ENCODE measurements around the gene TMBIM6.

Gene TMBIM6

GRCh38 chr12:49787672-49788071 lies 46.3 kb downstream of the TMBIM6 start:
- TF ChIP-seq GATA2 (IDR thresholded peaks at IDR 0.05; ENCODE audit: low read depth, low read length) (no peak), GATA3 (IDR thresholded peaks at IDR 0.05; ENCODE audit: low read depth, low read length) (no peak)

- TF ChIP-seq GATA2 (IDR thresholded peaks at IDR 0.05; ENCODE audit: low read depth, low read length) (no peak), GATA3 (IDR thresholded peaks at IDR 0.05; ENCODE audit: low read depth, low read length) (no peak)
These were observed 48.6 kb downstream of the TMBIM6 start for GRCh38 chr12:49789992-49790391.

GRCh38 chr12:49790741-49791555 lies 49.6 kb downstream of the TMBIM6 start:
- TF ChIP-seq GATA3 (IDR thresholded peaks at IDR 0.05; ENCODE audit: low read depth, low read length) (no peak), GATA2 (IDR thresholded peaks at IDR 0.05; ENCODE audit: low read depth, low read length) (no peak)

- no peak for TF ChIP-seq GATA2 (IDR thresholded peaks at IDR 0.05; ENCODE audit: low read depth, low read length)
- no peak for TF ChIP-seq GATA3 (IDR thresholded peaks at IDR 0.05; ENCODE audit: low read depth, low read length)
These were observed 50.3 kb downstream of the TMBIM6 start for GRCh38 chr12:49791700-49792099.

GRCh38 chr12:49792181-49792970 lies 51.0 kb downstream of the TMBIM6 start:
- TF ChIP-seq GATA3 (IDR thresholded peaks at IDR 0.05; ENCODE audit: low read depth, low read length) (no peak), GATA2 (IDR thresholded peaks at IDR 0.05; ENCODE audit: low read depth, low read length) (no peak)

GRCh38 chr12:49792976-49793580 lies 51.7 kb downstream of the TMBIM6 start:
- TF ChIP-seq GATA3 (IDR thresholded peaks at IDR 0.05; ENCODE audit: low read depth, low read length) (no peak), GATA2 (IDR thresholded peaks at IDR 0.05; ENCODE audit: low read depth, low read length) (no peak)

GRCh38 chr12:49793620-49794019 lies 52.3 kb downstream of the TMBIM6 start:
- no peak for TF ChIP-seq GATA3 (IDR thresholded peaks at IDR 0.05; ENCODE audit: low read depth, low read length)
- TF ChIP-seq GATA2 (IDR thresholded peaks at IDR 0.05; ENCODE audit: low read depth, low read length), result no peak

GRCh38 chr12:49794021-49794420 lies 52.7 kb downstream of the TMBIM6 start:
- TF ChIP-seq GATA2 (IDR thresholded peaks at IDR 0.05; ENCODE audit: low read depth, low read length), result no peak
- no peak for TF ChIP-seq GATA3 (IDR thresholded peaks at IDR 0.05; ENCODE audit: low read depth, low read length)

- no peak for TF ChIP-seq GATA3 (IDR thresholded peaks at IDR 0.05; ENCODE audit: low read depth, low read length)
- TF ChIP-seq GATA2 (IDR thresholded peaks at IDR 0.05; ENCODE audit: low read depth, low read length), result no peak
These were observed 53.7 kb downstream of the TMBIM6 start for GRCh38 chr12:49794811-49795653.

- TF ChIP-seq GATA2 (IDR thresholded peaks at IDR 0.05; ENCODE audit: low read depth, low read length) (no peak), GATA3 (IDR thresholded peaks at IDR 0.05; ENCODE audit: low read depth, low read length) (no peak)
These were observed 54.3 kb downstream of the TMBIM6 start for GRCh38 chr12:49795654-49796105.

- TF ChIP-seq GATA2 (IDR thresholded peaks at IDR 0.05; ENCODE audit: low read depth, low read length), result no peak
- no peak for TF ChIP-seq GATA3 (IDR thresholded peaks at IDR 0.05; ENCODE audit: low read depth, low read length)
These were observed 54.8 kb downstream of the TMBIM6 start for GRCh38 chr12:49796155-49796554.

- no peak for TF ChIP-seq GATA3 (IDR thresholded peaks at IDR 0.05; ENCODE audit: low read depth, low read length)
- TF ChIP-seq GATA2 (IDR thresholded peaks at IDR 0.05; ENCODE audit: low read depth, low read length), result no peak
These were observed 55.5 kb downstream of the TMBIM6 start for GRCh38 chr12:49796606-49797448.

- TF ChIP-seq GATA3 (IDR thresholded peaks at IDR 0.05; ENCODE audit: low read depth, low read length) (no peak), GATA2 (IDR thresholded peaks at IDR 0.05; ENCODE audit: low read depth, low read length) (no peak)
These were observed 56.1 kb downstream of the TMBIM6 start for GRCh38 chr12:49797449-49797776.

Data from SH-SY5Y (cell line).